ENCODE data around the gene VAPB.
A peak's percentile ranks its signal among the peaks of the same experiment; 100 is the strongest.
"Not testable (repeated sequence)": the region's sequence is repeated elsewhere in the genome, so short reads cannot be mapped to it uniquely, and the experiment has no call there.

Gene VAPB, protein sequence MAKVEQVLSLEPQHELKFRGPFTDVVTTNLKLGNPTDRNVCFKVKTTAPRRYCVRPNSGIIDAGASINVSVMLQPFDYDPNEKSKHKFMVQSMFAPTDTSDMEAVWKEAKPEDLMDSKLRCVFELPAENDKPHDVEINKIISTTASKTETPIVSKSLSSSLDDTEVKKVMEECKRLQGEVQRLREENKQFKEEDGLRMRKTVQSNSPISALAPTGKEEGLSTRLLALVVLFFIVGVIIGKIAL

DNA sequence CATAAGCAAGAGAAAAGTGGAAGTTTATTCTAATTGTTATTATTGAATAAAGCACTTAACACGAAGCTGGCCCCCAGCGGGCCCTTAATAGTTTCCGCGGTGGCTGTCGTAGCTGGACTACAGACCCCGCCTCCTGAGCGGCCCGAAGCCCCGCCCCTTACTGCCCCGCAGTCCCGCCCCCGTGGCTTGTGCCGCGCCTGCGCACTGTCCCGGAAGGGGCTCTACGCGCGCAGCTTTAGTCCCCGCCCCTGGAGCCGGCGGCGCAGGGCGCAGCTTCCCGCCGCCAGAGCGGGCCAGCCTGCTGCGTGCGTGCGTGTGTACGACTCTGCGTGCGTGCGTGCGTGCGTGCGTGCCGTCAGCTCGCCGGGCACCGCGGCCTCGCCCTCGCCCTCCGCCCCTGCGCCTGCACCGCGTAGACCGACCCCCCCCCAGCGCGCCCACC lies at the start of gene VAPB:
Gene VAPB, plus strand, starts transcription at position 348 of the 442 bp plus-strand sequence. CDS start 231 bp downstream, outside the sequence.
- DNase-seq = peak; percentile 92

DNA sequence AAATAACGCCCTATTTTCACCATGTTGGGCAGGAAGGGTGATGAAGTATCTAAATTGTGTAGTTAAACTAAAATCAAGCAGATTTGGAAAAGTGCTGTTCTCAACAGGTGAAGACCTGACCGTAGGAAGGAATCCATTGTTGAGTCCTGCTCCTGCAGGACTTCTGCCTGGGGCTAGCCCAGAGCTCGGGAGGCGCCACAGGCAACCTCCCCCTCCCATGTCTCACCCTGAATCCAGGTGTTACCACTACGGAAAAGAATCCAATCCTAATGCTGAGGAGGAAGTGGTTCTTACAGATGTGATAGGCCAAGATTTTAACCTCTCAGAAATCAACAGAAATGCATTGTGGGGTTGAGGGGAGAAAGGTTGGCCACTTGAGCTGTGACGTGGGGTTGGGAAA lies 49.3 kb upstream of the VAPB start:
- no peak for DNase-seq

DNA sequence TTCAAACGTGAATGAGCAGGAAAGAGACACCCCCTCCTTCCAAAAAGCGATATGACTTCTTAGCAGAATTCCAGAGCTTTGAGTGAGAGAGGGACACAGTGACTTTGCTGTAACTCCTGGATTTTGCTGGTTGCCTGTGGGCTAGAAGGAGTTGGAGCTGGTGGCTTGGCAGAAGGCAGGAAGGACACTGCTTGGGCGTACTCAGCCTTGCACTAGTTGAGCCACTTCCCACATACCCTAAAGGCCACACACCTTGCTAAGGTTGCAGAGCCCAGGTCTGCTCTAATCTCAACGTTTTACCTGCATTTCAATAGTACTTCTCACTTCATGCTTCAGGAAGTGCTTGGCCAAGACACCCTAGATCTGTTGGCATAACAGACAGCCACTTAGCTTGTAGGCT lies 48.9 kb upstream of the VAPB start:
- no peak for DNase-seq

DNA sequence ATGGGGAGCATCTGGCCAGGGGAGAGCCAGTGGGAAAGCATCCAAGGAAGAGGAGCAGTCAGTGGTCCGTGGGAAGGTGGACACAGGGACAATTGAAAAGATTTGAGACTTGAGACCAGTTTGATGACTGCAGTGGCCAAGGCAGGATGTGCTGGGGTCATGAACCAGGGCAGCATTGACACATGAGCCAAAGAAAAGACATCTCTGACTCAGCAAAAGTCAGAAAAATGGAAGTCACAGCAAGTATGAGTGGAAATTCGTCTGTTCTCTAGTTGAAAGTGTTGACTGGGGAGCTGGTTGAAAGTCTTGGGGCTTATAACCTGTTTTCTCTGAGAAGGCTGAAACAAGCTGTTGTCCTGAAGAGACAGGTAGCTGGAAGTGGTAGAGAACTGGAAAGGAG lies 48.2 kb upstream of the VAPB start:
- no peak for DNase-seq

DNA sequence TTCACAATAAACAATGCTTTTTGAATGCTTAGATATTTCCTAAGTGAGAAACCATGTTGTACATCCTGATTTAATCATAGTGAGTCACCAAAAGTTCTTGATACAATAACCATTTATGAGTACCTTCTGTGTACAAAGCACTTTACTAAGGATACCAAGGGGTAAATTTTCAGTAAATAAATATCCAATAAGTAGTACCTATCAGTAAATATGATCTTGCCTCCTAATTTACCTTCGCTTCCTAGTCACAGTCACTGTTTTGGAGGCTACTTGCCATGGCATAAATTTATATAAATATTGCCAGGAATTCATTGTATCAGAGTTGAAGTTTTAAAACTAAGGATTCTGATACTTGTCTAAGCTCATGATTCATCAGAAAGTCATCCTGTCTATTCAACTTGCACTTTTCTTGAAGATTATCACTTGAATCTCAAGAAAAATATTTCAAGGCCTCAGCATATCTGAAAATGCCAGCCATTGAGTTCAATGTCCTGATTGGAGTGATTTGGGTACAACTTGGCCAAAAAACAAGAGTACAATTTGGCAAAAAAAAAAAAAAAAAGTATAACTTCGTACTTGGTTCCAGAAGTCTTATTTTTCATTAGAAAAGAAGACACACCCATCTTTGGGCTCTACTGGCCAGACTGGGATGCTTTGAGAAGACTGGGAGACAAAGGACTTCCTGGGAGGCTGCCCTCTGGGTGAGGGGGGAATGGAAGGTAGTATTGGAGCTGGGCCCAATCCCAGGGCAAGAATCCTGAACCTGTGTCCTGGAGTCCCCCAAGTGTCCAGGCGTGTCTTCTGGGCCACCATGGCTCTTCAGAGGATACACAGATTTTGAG lies 46.7 kb upstream of the VAPB start:
- no peak for DNase-seq

DNA sequence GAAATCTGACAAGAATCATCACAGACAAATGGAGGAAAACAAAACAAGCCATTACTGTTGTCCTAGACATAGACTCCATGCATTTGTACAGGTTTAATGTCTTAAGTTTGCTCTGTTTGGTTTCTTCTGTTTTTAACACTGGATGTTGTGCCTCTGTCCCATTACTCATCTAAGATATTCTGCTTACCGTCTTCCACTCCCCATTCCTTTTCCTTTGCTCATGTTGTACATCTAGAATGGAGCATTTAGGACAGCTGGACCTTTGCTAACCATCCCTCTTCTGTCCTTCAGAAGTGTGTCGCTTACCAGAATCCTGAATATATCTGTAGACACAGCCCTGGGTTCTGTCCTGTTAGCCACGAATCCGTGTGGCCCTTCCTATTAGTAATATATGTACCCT lies 44.3 kb upstream of the VAPB start:
- no peak for DNase-seq

DNA sequence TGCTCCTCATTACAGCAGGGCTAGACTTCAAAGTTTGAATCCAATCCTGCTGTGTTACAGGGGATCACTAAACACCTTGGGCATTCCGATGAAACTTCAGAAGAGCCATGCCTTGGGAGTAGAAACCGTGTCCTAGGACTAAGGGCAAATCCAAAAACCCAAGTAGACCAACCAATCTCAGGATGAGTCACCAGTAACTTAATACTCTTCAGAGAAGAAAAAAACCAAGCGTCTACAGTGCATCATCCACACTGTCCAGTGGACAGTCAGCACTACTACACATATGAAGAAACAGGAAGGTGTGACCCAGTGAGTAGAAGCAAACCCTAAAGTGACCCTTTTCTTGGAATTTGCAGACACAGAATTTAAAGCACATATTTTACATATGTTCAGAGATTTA lies 39.5 kb upstream of the VAPB start:
- no peak for DNase-seq

DNA sequence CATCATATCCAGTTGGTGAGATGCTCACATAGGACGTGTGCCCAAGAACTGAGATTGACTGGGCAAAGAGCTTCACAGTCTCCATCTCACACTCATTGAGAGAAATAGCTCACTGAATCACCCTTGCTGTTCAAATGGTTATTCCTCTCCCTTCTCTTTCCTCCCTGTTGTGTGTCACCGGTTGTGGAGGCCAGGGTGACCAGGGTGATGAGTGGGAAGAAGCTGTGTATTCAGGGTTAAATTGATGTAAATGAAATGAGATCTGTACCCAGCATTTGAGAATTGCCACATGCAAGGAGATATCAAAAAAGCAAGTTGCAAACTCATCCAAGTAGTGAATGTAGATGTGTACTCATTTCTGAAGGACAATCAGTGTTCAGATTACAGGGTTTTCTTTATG lies 36.6 kb upstream of the VAPB start:
- DNase-seq = no peak

DNA sequence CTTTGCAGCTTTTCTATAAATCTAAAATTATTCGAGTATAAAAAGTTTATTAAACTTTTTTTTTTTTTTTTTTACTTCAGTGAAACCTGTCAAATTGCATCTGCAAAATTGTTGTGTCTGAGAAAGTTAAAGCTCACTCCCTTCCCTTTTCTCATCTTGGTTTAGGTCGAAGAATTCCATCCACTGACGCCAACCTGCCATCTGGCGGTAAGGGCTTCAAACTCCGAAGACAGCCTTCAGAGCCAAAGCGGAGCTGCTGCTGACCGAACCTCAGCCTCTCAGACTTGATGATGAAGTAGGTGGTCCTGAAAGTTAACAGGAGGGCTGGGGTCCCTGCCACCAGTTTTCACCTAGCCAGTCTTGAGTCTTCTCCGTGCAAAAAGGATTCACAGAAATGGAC lies 29.6 kb upstream of the VAPB start:
- DNase-seq = no peak

DNA sequence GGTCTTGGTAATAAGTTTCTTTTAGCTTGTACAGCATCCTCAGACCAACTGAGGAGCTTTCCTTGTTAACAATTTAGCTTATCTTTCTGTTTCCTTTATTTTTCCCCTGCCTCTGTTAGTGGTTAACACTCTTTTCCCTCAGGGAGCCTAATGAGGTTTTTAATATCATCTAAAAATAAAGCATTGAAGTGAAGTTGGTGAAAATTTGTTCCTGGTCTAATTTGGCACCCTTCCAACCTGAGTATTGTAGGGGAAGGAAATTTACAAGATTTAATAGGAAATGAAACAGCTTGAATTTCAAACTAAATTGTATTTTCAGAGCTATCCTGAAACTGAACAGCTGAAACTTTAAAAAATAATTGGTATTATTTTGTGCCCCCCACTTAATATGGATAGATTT lies 28.1 kb upstream of the VAPB start:
- DNase-seq = no peak

DNA sequence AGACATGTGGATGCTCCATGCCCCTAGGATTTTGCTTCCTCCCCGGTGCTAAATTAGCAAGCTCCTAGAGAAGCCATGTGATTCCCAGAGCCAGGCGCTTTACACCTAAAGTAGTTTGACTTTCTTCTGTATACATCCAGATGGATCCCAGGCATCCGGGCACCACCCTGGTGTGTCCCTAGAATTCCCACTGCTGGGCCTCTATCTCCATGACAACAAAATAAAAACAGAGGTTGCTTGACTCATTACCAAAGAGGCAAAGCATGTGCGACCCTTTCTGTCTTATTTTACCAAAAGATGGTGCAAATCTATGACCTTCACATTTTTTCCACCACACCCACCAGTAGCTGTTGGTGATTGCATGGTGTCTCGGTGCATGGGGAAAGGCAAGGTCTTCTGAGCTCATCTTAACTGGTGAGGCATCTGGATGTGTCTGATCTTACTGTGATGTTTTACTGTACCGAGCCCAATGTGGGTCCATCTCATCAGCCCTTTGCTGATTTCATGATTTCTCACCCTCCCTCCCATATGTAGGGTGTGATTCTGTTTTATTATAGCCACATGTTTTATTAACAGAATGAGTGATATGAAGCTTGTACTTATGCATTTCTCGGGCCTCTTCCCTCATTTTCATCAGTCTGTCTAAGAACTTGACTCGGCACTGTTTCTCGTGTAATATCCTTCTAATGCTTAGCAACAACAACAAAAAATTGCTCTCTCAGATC lies 27.4 kb upstream of the VAPB start:
- DNase-seq = no peak

DNA sequence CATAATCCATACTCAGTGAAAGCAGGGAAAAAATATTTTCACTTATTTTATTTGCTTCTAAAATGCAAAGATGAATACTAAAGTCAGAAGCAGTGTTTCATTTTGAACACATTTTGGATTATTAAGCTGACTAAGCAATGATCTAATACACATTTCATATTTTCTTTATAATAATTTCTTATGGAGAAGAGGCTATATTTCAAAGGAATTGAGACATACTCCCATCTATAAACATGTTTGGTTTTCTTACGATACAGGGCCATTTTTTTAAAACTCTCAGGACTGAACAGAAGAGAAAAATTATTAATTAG lies 26.9 kb upstream of the VAPB start:
- no peak for DNase-seq

DNA sequence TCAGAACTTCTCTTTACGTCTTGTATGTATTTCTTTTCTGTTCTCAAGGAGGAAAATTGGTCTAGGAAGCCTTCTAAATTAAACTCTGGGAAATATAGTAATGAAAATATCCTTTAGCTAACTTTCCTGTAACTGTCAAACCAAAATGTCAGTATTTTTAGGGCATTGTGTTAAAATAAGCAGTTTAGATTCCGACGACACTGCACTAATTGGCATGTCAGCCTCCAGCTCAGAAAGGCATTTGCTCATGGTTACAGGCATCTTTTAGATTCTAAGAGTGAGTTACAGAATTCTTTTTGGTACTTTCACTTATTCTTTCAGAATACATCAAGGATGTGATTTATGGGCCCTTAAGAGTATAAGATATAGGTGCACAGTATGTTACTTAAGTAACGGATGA lies 26.1 kb upstream of the VAPB start:
- DNase-seq = no peak

DNA sequence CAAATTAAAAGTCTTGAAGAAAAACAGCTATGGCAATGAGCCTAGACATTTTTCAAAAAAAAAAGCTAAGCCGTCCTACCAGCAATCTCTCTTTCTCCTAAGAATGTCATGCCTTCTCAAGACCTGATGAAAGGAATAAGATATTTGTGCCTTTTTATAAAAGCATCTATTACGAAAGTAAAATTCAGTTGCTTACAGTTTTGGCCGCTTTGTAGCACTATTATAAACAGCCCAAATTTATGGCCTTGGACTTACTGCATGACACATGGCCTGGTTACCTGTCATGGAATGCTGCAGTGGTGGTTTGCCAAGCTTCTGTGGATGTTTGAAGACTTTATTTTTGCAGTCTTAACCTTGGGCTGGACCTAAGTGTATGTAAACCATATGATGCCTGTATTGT lies 22.2 kb upstream of the VAPB start:
- DNase-seq = no peak

DNA sequence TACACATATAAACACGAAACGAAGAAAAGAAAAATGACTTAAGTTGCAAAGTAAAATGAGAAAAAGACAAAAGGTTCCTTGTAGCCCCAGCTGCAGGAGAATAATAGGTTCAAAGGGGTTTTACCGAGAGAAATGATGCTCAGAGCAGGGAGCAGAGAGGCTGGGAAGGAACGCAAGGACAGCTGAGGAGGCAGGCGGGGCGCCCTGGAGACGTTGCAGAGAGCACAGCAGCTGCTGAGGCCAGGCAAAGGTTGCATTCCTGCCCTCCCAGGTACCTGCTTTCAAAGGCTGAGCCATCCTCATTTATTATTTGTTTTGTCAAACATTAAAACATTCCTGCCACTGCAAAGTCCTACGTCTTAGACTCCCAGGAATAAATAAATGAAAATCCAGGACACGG lies 16.2 kb upstream of the VAPB start:
- no peak for DNase-seq

DNA sequence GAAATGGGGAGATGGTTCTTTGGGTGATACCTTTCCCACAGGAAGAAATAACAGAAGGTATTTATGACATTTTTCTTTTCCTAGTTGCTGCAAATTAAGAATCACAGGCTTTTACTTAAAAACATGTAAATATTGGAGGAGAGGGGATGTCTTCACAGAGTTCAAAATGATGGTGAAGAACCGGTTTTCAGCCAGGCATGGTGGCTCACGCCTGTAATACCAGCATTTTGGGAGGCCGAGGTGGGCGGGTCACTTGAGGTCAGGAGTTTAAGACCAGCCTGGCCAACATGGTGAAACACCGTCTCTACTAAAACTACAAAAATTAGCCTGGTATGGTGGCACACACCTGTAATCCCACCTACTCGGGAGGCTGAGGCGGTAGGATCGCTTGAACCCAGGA lies 15.7 kb upstream of the VAPB start:
- not testable (repeated sequence) for DNase-seq

DNA sequence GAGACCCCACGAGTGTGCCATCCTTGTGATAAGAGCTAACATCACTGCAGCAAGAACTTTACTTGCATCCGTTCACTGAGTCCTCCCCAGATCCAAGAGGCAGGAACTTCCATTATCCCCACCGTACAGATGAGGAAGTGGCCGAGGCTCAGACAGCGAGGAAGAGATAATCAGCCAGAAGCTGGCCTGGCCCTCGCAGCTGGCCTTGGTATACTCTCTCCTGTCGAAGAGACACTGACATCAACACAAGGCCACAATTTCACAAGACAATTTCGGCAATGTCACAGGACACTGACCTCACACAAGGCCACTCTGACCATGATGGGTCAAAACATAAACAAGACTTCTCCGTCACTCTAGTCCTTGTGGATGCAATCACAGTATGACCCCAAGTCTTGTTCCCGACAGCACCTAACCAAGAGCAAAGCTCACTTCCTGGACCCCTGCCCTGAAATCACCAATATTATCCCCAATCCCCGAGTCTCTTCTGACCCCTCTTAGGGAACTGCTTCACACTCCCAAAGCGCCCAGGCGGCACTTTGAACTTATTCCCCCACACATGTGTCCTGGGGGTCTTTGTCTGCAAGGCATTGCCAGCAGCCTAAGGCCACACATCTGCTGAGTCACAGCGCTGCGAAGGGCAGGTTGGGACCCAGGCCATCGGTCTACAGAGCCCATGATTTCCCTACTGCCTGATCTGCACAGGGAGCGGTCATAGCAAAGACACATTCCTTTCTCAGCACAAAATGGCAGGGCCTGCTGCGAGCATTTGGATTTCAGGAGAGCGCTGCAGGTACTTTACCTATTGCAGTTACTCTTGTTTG lies 14.8 kb upstream of the VAPB start:
- DNase-seq = no peak

DNA sequence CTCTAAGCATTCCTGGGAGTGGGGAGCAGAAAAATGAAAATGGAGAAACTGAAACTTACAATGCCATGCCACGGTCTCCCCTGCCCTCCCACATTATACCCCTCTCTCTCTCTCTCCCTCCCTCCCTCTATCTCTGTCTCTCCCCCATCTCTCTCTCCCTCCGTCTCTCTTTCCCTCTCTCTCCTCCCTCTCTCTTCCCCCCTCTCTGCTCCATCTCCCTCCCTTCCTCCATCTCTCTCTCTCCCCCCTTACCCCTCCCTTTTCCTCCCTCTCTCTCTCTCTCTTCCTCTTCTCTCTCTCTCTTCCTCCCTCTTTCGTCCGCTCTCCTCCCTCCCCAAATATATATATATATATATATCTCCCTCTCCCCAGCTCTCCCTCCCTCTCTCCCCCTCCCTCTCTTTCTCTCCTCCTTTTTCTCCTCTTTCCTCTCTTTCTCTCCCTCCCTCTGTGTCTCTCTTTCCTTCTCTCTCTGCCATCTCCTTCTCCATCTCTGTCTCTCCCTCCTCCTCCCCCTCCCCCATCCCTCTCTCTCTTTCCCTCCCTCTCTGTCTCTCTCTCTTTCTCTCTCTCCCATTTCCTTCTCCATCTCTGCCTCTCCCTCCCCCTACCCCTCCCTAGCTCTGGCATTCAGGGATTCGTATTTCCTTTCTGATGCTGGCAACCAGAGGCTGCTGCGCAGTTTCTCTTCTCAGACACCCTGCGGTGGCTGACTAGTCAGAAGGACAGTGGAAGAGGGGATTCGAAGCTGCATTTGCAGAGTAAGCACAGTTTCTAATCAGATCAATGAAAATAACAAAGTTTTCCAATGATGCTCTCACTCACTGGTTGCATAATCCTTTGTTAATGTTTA lies 13.9 kb upstream of the VAPB start:
- no peak for DNase-seq

DNA sequence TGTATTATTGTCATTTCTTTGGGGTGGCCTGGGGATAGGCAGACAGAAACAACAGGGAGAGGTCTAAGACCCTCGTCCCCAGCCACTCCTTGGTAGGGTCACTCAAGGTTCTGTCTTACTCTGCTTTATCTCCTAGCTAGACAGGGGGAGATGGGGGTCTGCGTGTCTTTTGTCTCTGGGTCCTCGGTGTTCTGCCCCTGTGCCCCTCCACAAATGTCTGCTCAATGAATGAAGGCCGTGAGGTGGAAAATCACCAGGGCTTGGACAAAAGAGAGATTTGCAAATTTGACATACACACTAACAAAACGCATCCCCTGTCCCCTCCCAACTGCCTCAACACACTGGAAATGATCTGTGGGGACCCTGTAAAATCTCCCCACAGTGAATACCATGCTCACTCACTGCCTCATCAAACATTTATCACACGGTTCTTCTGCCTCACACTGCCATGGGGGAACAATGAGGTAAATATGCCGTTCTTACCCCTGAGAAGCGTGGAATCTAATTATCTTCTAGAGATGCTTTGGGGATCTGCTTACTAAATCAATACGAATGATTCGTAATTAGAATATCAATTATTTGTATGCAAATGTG lies 13.2 kb upstream of the VAPB start:
- DNase-seq = no peak

DNA sequence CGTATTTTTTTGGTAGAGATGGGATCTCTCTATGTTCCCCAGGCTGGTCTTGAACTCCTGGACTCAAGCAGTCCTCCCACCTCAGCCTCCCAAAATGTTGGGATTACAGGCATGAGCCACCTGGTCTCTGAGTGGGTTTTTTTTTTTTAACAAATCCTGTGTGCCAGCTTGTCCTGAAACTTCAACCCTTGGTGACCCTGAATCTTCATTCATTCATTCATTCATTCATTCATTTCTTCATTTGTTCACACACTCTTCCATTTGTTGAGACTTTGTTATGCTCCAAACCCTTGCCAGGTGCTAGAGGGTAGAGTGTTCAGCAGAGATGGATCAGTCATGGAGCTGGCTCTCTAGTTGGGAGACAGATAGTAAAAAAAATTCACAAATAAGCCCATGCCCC lies 12.0 kb upstream of the VAPB start:
- no peak for DNase-seq

DNA sequence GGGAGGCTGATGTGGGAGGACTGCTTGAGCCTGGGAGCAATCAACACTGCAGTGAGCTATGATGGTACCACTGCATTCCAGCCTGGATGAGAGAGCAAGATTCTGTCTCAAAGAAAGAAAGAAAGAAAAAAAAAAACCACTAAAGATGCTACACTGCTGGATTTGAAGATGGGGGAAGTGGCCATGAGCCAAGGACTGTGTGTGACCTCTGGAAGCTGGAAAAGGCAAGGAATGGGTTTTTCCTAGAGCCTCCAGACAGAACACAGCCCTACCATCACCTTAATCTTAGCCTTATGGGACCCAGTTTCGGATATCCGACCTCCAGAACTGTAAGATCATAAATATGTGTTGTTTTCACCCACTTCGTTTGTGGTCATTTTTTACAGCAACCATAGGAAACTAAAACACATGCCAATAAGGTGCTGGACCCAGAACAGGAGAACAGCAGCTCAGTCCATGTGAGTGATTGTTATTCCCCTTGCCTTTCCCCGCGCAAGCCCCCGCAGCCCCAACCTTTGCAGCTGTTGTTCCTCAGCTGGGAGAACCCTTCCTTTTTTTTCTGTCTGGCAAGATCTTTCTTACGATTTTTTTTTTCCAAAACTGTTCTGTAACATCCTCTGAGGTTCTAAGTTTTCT lies 11.1 kb upstream of the VAPB start:
- DNase-seq = no peak
